Measurements from ENCODE around the gene PIEZO2. TPM values are rescaled to one million over a fixed set of nuclear protein-coding genes. Genes with fewer than 3 reads are reported as not detected.

Gene PIEZO2
- total and polyA plus RNA-seq, 2 of the 8 experiments (the other 6 are each of a cell fraction or from before 2014, with no cell fraction given): 4.7 to 16.5 TPM

- TF ChIP-seq CTCF (IDR thresholded peaks at IDR 0.05; ENCODE audit: control extremely low read depth in 1 of 3, insufficient read depth in 1 of 3, low read depth in 1 of 3, low read length in 3 of 3) (peak; percentile 42 to 76 (median 73)), TCF12 (IDR thresholded peaks at IDR 0.05; ENCODE audit: low read depth, low read length) (no peak)
These were observed 108.3 kb downstream of the PIEZO2 start (continued) for GRCh38 chr18:11040823-11041656.
